HL-60 (cell line): ENCODE results near the gene B4GALT2.

ENCODE experiments used
- DNase-seq, 2 experiments: peaks; one replicate each; pipeline ENCODE4 v3.0.0-alpha.2; 2010 to 2020; ENCODE audit warnings: low read depth in 1 of 2, low spot score in 1 of 2
- H3K27ac ChIP-seq: fragments of 250-450 bp; sonication (Bioruptor Pico); replicated peaks from 2 replicates; pipeline ENCODE4 v1.5.1; 2020; ENCODE audit warnings: mild to moderate bottlenecking, moderate library complexity
- H3K27me3 ChIP-seq: fragments of 250-450 bp; sonication (Bioruptor Pico); 2 replicates; pipeline ENCODE4 v1.5.1; 2021; ENCODE audit warnings: mild to moderate bottlenecking, moderate library complexity; ENCODE audit not compliant: insufficient read depth, poor library complexity, severe bottlenecking
- H3K4me3 ChIP-seq: replicated peaks from 2 replicates; pipeline ENCODE4 v1.5.1; 2011; ENCODE audit warnings: mild to moderate bottlenecking, control low read depth, low read length; ENCODE audit not compliant: insufficient read depth
- GABPA ChIP-seq: IDR thresholded peaks from 2 replicates; pipeline ENCODE4 v1.6.1; 2012; ENCODE audit warnings: low read depth
- POLR2AphosphoS5 ChIP-seq: IDR thresholded peaks from 2 replicates; pipeline ENCODE4 v1.6.1; 2012; ENCODE audit warnings: low read depth
- SPI1 ChIP-seq: IDR thresholded peaks from 2 replicates; pipeline ENCODE4 v1.6.1; 2012; ENCODE audit warnings: low read depth, mild to moderate bottlenecking, borderline replicate concordance
- TF ChIP-seq, protein P1 (sequence below): IDR thresholded peaks from 2 replicates; pipeline ENCODE4 v1.6.1; 2012; ENCODE audit warnings: low read depth; ENCODE audit not compliant: insufficient replicate concordance
- TF ChIP-seq, protein P2 (sequence below): IDR thresholded peaks from one replicate; pipeline ENCODE4 v1.5.1; 2011; ENCODE audit warnings: low read length, control low read depth, inconsistent platforms; ENCODE audit not compliant: insufficient read depth

Gene B4GALT2

GRCh38 chr1:43954036-43954435 is 25.0 kb upstream of the B4GALT2 start:
- H3K27me3 ChIP-seq, result no peaks in the 10 kb centered on the region
- no peak for DNase-seq
- no peak overlapping the region for H3K4me3 ChIP-seq
- TF ChIP-seq POLR2AphosphoS5 (no peak), GABPA (no peak), SPI1 (no peak)
- TF ChIP-seq, protein P1, sequence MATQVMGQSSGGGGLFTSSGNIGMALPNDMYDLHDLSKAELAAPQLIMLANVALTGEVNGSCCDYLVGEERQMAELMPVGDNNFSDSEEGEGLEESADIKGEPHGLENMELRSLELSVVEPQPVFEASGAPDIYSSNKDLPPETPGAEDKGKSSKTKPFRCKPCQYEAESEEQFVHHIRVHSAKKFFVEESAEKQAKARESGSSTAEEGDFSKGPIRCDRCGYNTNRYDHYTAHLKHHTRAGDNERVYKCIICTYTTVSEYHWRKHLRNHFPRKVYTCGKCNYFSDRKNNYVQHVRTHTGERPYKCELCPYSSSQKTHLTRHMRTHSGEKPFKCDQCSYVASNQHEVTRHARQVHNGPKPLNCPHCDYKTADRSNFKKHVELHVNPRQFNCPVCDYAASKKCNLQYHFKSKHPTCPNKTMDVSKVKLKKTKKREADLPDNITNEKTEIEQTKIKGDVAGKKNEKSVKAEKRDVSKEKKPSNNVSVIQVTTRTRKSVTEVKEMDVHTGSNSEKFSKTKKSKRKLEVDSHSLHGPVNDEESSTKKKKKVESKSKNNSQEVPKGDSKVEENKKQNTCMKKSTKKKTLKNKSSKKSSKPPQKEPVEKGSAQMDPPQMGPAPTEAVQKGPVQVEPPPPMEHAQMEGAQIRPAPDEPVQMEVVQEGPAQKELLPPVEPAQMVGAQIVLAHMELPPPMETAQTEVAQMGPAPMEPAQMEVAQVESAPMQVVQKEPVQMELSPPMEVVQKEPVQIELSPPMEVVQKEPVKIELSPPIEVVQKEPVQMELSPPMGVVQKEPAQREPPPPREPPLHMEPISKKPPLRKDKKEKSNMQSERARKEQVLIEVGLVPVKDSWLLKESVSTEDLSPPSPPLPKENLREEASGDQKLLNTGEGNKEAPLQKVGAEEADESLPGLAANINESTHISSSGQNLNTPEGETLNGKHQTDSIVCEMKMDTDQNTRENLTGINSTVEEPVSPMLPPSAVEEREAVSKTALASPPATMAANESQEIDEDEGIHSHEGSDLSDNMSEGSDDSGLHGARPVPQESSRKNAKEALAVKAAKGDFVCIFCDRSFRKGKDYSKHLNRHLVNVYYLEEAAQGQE, result no peak
- TF ChIP-seq, protein P2, sequence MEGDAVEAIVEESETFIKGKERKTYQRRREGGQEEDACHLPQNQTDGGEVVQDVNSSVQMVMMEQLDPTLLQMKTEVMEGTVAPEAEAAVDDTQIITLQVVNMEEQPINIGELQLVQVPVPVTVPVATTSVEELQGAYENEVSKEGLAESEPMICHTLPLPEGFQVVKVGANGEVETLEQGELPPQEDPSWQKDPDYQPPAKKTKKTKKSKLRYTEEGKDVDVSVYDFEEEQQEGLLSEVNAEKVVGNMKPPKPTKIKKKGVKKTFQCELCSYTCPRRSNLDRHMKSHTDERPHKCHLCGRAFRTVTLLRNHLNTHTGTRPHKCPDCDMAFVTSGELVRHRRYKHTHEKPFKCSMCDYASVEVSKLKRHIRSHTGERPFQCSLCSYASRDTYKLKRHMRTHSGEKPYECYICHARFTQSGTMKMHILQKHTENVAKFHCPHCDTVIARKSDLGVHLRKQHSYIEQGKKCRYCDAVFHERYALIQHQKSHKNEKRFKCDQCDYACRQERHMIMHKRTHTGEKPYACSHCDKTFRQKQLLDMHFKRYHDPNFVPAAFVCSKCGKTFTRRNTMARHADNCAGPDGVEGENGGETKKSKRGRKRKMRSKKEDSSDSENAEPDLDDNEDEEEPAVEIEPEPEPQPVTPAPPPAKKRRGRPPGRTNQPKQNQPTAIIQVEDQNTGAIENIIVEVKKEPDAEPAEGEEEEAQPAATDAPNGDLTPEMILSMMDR, result no peak
- H3K27ac ChIP-seq, result no peak overlapping the region

- H3K27me3 ChIP-seq, result no peaks in the 10 kb centered on the region
- H3K27ac ChIP-seq, result no peak overlapping the region
- TF ChIP-seq SPI1, result no peak
- TF ChIP-seq, protein P1, result no peak
- TF ChIP-seq GABPA, result no peak
- no peak overlapping the region for H3K4me3 ChIP-seq
- DNase-seq, result no peak
Measured at GRCh38 chr1:43956234-43956633, 22.8 kb upstream of the B4GALT2 start.

GRCh38 chr1:43957407-43958040 is 21.5 kb upstream of the B4GALT2 start:
- Histone ChIP-seq H3K27ac (no peak overlapping the region), H3K27me3 (no peaks in the 10 kb centered on the region), H3K4me3 (no peak overlapping the region)
- DNase-seq, result no peak
- TF ChIP-seq, protein P1, result no peak
- TF ChIP-seq, protein P2, result no peak
- no peak for TF ChIP-seq SPI1
- TF ChIP-seq POLR2AphosphoS5, result no peak
- no peak for TF ChIP-seq GABPA
